GM21619 (cell line): Measurements from ENCODE around the gene FBXO40.

Experiments
- ATAC-seq: cut with Tn5 transposase; IDR thresholded peaks from one replicate; pipeline ENCODE4 v1.9.1; 2021; ENCODE audit not compliant: unreplicated experiment

Gene FBXO40

GRCh38 chr3:121606106-121606505, 12.9 kb downstream of the FBXO40 start:
- ATAC-seq = no peak

GRCh38 chr3:121619691-121620090, 26.5 kb downstream of the FBXO40 start:
- no peak for ATAC-seq

GRCh38 chr3:121621491-121621890, 28.3 kb downstream of the FBXO40 start:
- ATAC-seq = no peak

- ATAC-seq = no peak
These were observed 31.1 kb downstream of the FBXO40 start for GRCh38 chr3:121624147-121624899.

- no peak for ATAC-seq
These were observed 33.3 kb downstream of the FBXO40 start for GRCh38 chr3:121626495-121626894.

GRCh38 chr3:121627211-121627610, 34.0 kb downstream of the FBXO40 start:
- no peak for ATAC-seq

GRCh38 chr3:121627622-121628021, 34.4 kb downstream of the FBXO40 start:
- no peak for ATAC-seq

- no peak for ATAC-seq
These were observed 36.4 kb downstream of the FBXO40 start for GRCh38 chr3:121629601-121630000.

GRCh38 chr3:121630355-121630754, 37.2 kb downstream of the FBXO40 start:
- ATAC-seq = no peak

- ATAC-seq = no peak
These were observed 44.7 kb downstream of the FBXO40 start for GRCh38 chr3:121637922-121638321.

- no peak for ATAC-seq
These were observed 47.9 kb downstream of the FBXO40 start for GRCh38 chr3:121641127-121641526.

GRCh38 chr3:121642601-121643314, 49.6 kb downstream of the FBXO40 start:
- ATAC-seq = no peak

- no peak for ATAC-seq
These were observed 51.9 kb downstream of the FBXO40 start for GRCh38 chr3:121645054-121645453.

GRCh38 chr3:121648219-121648958, 55.2 kb downstream of the FBXO40 start:
- ATAC-seq = no peak

- no peak for ATAC-seq
These were observed 56.5 kb downstream of the FBXO40 start for GRCh38 chr3:121649645-121650044.

GRCh38 chr3:121651684-121652083, 58.5 kb downstream of the FBXO40 start:
- no peak for ATAC-seq

GRCh38 chr3:121654493-121655385, 61.6 kb downstream of the FBXO40 start:
- ATAC-seq = peak; percentile 73

GRCh38 chr3:121658716-121659435, 65.7 kb downstream of the FBXO40 start:
- ATAC-seq = no peak

- ATAC-seq = no peak
These were observed 66.4 kb downstream of the FBXO40 start for GRCh38 chr3:121659586-121659985.
